ENCODE measurements around the gene OR2T8. TPM values are rescaled to one million over a fixed set of nuclear protein-coding genes. Genes with fewer than 3 reads are reported as not detected.

Gene OR2T8
- total and polyA plus RNA-seq, 10 of the 15 experiments (the other 5 are each of a cell fraction or from before 2014, with no cell fraction given) = not detected

DNA sequence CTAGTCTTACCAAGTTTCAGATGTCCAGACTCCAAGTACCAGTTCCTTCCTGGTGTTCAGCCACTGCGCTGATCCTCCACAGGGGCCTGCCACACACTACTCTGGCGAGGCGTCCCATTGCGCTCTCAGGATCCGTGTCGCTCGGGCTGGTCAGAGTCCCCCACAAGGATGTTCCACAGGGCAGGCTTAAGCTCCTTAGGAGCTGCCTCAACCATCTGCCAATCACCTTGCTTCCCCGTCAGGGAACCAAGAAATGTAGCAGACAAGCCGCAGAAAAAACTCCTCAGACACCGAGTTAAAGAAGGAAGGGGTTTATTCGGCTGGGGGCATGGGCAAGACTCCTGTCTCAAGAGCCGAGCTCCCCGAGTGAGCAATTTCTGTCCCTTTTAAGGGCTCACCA lies 14.9 kb upstream of the OR2T8 start:
- ChIA-PET POLR2A (no interaction called here), RAD21 (ENCODE audit: unreplicated experiment) (no interaction called here), CTCF (no interaction called here), SMC1A (ENCODE audit: uncharacterized antibody, unreplicated experiment) (no interaction called here)
- H3K4me2 ChIP-seq (ENCODE audit: control insufficient read depth, insufficient read depth) = no peak overlapping the region
- in situ Hi-C loops (cut with MboI) (no loop called here), intact Hi-C loops (cut with micrococcal nuclease; ENCODE audit: unreplicated experiment) (no loop called here)
- WGBS (ENCODE audit: insufficient coverage, insufficient replicate concordance, low lambda C conversion rate, missing lambda C conversion rate) = 73% methylated on average over 13 of the region's 13 CpGs
- no peak overlapping the region for H3K4me3 ChIP-seq
- TF ChIP-seq EP300 (IDR thresholded peaks at IDR 0.05; ENCODE audit: borderline replicate concordance in 1 of 2, control insufficient read depth in 1 of 2, low read depth in 2 of 2, low read length in 2 of 2) (no peak), ZNF24 (IDR thresholded peaks at IDR 0.05) (no peak), PAX5 (IDR thresholded peaks at IDR 0.05; ENCODE audit: borderline replicate concordance, low read depth, low read length) (no peak), NFXL1 (IDR thresholded peaks at IDR 0.05; ENCODE audit: borderline replicate concordance) (no peak), E4F1 (IDR thresholded peaks at IDR 0.05; ENCODE audit: borderline replicate concordance, partially characterized antibody) (no peak), E2F8 (IDR thresholded peaks at IDR 0.05; ENCODE audit: low read depth, partially characterized antibody) (no peak), CHD1 (IDR thresholded peaks at IDR 0.05; ENCODE audit: low read depth, low read length) (no peak), SREBF1 (IDR thresholded peaks at IDR 0.05; ENCODE audit: low read length) (no peak), SP1 (IDR thresholded peaks at IDR 0.05; ENCODE audit: low read depth, low read length) (no peak), NFYA (IDR thresholded peaks at IDR 0.05; ENCODE audit: borderline replicate concordance, low read depth, low read length) (no peak), MEF2A (IDR thresholded peaks at IDR 0.05; ENCODE audit: insufficient read depth, low read depth, low read length) (no peak), BCL3 (IDR thresholded peaks at IDR 0.05; ENCODE audit: borderline replicate concordance, insufficient read depth, low read depth, low read length, poor library complexity, severe bottlenecking) (no peak), JUNB (IDR thresholded peaks at IDR 0.05) (no peak)
- TF ChIP-seq, protein P1, sequence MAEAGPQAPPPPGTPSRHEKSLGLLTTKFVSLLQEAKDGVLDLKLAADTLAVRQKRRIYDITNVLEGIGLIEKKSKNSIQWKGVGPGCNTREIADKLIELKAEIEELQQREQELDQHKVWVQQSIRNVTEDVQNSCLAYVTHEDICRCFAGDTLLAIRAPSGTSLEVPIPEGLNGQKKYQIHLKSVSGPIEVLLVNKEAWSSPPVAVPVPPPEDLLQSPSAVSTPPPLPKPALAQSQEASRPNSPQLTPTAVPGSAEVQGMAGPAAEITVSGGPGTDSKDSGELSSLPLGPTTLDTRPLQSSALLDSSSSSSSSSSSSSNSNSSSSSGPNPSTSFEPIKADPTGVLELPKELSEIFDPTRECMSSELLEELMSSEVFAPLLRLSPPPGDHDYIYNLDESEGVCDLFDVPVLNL (IDR thresholded peaks at IDR 0.05; ENCODE audit: low read depth, low read length) = no peak
- no peaks in the 10 kb centered on the region for H3K27me3 ChIP-seq (replicated peaks in 1 of 2; ENCODE audit: control insufficient read depth in 2 of 2, insufficient read depth in 2 of 2, low read length in 1 of 2)
- H3K9me3 ChIP-seq (replicated peaks; ENCODE audit: control insufficient read depth, insufficient read depth, low read length) = no peaks in the 10 kb centered on the region
- H3K27ac ChIP-seq (ENCODE audit: control insufficient read depth, insufficient read depth) = no peak overlapping the region
- FAIRE-seq (no peak), DNase-seq (ENCODE audit: low read depth, low spot score) (no peak), ATAC-seq (no peak)
- no TSS peak for BruUV-seq (replicated peaks)
- no peaks in the 10 kb centered on the region for H4K20me1 ChIP-seq (ENCODE audit: control insufficient read depth, insufficient read depth)
- no peak overlapping the region for H2AFZ ChIP-seq (ENCODE audit: control insufficient read depth, low read depth, low read length)
- H3K79me2 ChIP-seq (ENCODE audit: control insufficient read depth, insufficient read depth, low read length) = no peaks in the 10 kb centered on the region
- H3K9ac ChIP-seq (ENCODE audit: control insufficient read depth, insufficient read depth, low read length) = no peak overlapping the region
- no peaks in the 10 kb centered on the region for H3K4me1 ChIP-seq (ENCODE audit: control insufficient read depth, insufficient read depth, low read length)
- H3K36me3 ChIP-seq (ENCODE audit: control insufficient read depth in 2 of 2, insufficient read depth in 2 of 2, low read length in 1 of 2) = no peaks in the 10 kb centered on the region
